Ovary (tissue), 9 donors: ENCODE data around the gene COX6A2. TPM values are rescaled to one million over a fixed set of nuclear protein-coding genes. Genes with fewer than 3 reads are reported as not detected.

Experiments
- DNase-seq, 5 donors: peaks; one replicate each; pipeline ENCODE4 v3.0.0-alpha.2; 2019 to 2020
- H3K27ac ChIP-seq, 2 donors: fragments of 200-600 bp; one replicate each; pipeline versions ENCODE4 v1.5.1 to v1.8.0; 2019 to 2022
- H3K27me3 ChIP-seq: fragments of 200-600 bp; one replicate; pipeline ENCODE4 v1.8.0; 2022
- H3K36me3 ChIP-seq: fragments of 200-600 bp; sonication (generic); one replicate; pipeline ENCODE4 v1.5.1; 2019
- H3K4me1 ChIP-seq: one replicate; pipeline ENCODE4 v1.8.1; 2013; ENCODE audit warnings: mild to moderate bottlenecking, moderate library complexity; ENCODE audit not compliant: insufficient read depth
- H3K4me3 ChIP-seq: fragments of 200-600 bp; sonication (generic); one replicate; pipeline ENCODE4 v1.5.1; 2017
- H3K9me3 ChIP-seq, 2 donors: fragments of 200-600 bp in 1 of 2; sonication (generic) in 1 of 2; one replicate each; pipeline versions ENCODE4 v1.5.1 to v1.8.1; 2013 to 2019; ENCODE audit warnings: mild to moderate bottlenecking in 1 of 2, moderate library complexity in 1 of 2
- CTCF ChIP-seq, 3 donors: fragments of 450-650 bp in 2 of 3; fragments of 200-600 bp in 1 of 3; IDR thresholded peaks; one replicate each; pipeline versions ENCODE4 v1.5.1 to v1.8.0; 2016 to 2022; ENCODE audit warnings: antibody characterized with exemption in 3 of 3, mild to moderate bottlenecking in 1 of 3
- EP300 ChIP-seq: sonication (generic); formaldehyde crosslinking; IDR thresholded peaks from one replicate; pipeline ENCODE4 v1.6.1; 2017; ENCODE audit warnings: antibody characterized with exemption
- POLR2A ChIP-seq: fragments of 450-650 bp; IDR thresholded peaks from one replicate; pipeline ENCODE4 v1.6.1; 2017; ENCODE audit warnings: antibody characterized with exemption, mild to moderate bottlenecking, moderate library complexity
- WGBS, 3 donors: extraction: QIAGEN DNeasy Blood & Tissue Kit in 1 of 3; methylation state at CpG; one replicate each; pipeline versions ENCODE4 v1.1.5 to v1.1.7; 2013 to 2017; 5-methylcytosine and 5-hydroxymethylcytosine counted together
- intact Hi-C, 4 donors: fragments of 100-400 bp; cut with DNase I; formaldehyde crosslinking; loops; one replicate each; pipeline versions ENCODE4 v1.11.0 to v1.15.1; 2022 to 2023
- polyA plus RNA-seq, 2 donors: library from polyadenylated mRNA; stranded (reverse); fragments of 200-250 nt in 1 of 2; fragments of 350-450 nt in 1 of 2; fragmentation: Illumina TruSeq in 1 of 2; extraction: RNeasy Lipid Tissue Mini Kit (QIAGEN cat#74804) in 1 of 2; gene quantifications; one replicate each; pipeline ENCODE4 v1.2.3, GENCODE V29; 2013 to 2014
- total RNA-seq, 7 donors: library from RNA; depleted of rRNA in 2 of 7; stranded (reverse); fragments of >200 nt in 2 of 7; fragmentation: NEBNext Ultra II Directional in 3 of 7; extraction: Animal tissue kit (Norgen Biotek cat#: 25700) in 3 of 7; gene quantifications; one replicate each; pipeline versions ENCODE4 v1.1.0 to v1.2.4, GENCODE V29; 2016 to 2023
- donor health status: DM: no; HTN: no; CAD: no; lungs with moderate emphysema.
- donor health status: DM: no; HTN: no; CAD: no.
- donor health status: Bipolar disorder and iron deficiency.
- donor health status: DM: yes; HTN: yes; CAD: no.
- donor health status: DM: no; HTN: no; CAD: no.
- donor health status: DM: yes; HTN: yes; CAD: no.

The COX6A2 gene
- total and polyA plus RNA-seq, 9 donors, result 1.2 TPM; not detected in 8

- intact Hi-C loops, result loop anchor here in 1 of 4 donors (2.0 kb wide), 1 partner anchor 47 kb away; the partner anchor contains the start of gene RUSF1
- 86 to 91% (median 89%) methylated on average over 34 to 35 of the region's 35 CpGs for WGBS, 3 donors
- Histone ChIP-seq H3K27ac (no peak overlapping the region), H3K27me3 (no peaks in the 10 kb centered on the region), H3K9me3 (no peaks in the 10 kb centered on the region), H3K4me3 (no peak overlapping the region), H3K4me1 (peaks cover 9% of the 10 kb centered on the region), H3K36me3 (no peaks in the 10 kb centered on the region)
- peak in 2 of 5 donors; percentile 42 to 50 for DNase-seq
- no peak for TF ChIP-seq EP300
- no peak for TF ChIP-seq POLR2A
- no peak for TF ChIP-seq CTCF (IDR thresholded peaks at IDR 0.05)
These were observed 34.0 kb upstream of the COX6A2 start for GRCh38 chr16:31461921-31462804.

- Histone ChIP-seq H3K4me3 (no peak overlapping the region), H3K27ac (no peak overlapping the region), H3K4me1 (peaks cover 11% of the 10 kb centered on the region), H3K9me3 (no peaks in the 10 kb centered on the region), H3K36me3 (no peaks in the 10 kb centered on the region), H3K27me3 (no peaks in the 10 kb centered on the region)
- peak in 1 of 5 donors; percentile 41 for DNase-seq
- 80 to 82% (median 81%) methylated on average over 10 of the region's 10 CpGs for WGBS, 3 donors
- no peak for TF ChIP-seq EP300
- TF ChIP-seq CTCF (IDR thresholded peaks at IDR 0.05), result no peak
- no peak for TF ChIP-seq POLR2A
- intact Hi-C loops, result loop anchor here in 1 of 4 donors (2.0 kb wide), 1 partner anchor 47 kb away; the partner anchor contains the start of gene RUSF1
These were observed 33.2 kb upstream of the COX6A2 start for GRCh38 chr16:31461201-31461920.

GRCh38 chr16:31460582-31461002, 32.4 kb upstream of the COX6A2 start:
- intact Hi-C loops, result loop anchor here in 1 of 4 donors (2.0 kb wide), 1 partner anchor 48 kb away; the partner anchor contains the start of gene RUSF1
- peak overlapping the region; percentile 7 to 98 for H3K27ac ChIP-seq
- DNase-seq, result peak in 1 of 5 donors; percentile 50
- peaks cover 14% of the 10 kb centered on the region for H3K4me1 ChIP-seq
- no peaks in the 10 kb centered on the region for H3K9me3 ChIP-seq
- peak; percentile 26 to 51 (median 30) for TF ChIP-seq CTCF (IDR thresholded peaks at IDR 0.05)
- no peak for TF ChIP-seq POLR2A
- H3K27me3 ChIP-seq, result no peaks in the 10 kb centered on the region
- peak overlapping the region; percentile 39 for H3K4me3 ChIP-seq
- WGBS, 3 donors, result 36 to 39% (median 38%) methylated on average over 8 of the region's 8 CpGs
- no peaks in the 10 kb centered on the region for H3K36me3 ChIP-seq
